ENCODE measurements around the gene NFAT5. TPM values are rescaled to one million over a fixed set of nuclear protein-coding genes. Genes with fewer than 3 reads are reported as not detected.
A peak's percentile ranks its signal among the peaks of the same experiment; 100 is the strongest.

The NFAT5 gene
- polyA plus RNA-seq, 2 of the 4 experiments (the other 2 are of a cell fraction), result 9.5 to 45.1 TPM

GRCh38 chr16:69599731-69600130 lies 34.0 kb downstream of the NFAT5 start:
- peaks cover 56% of the 10 kb centered on the region for H3K4me1 ChIP-seq
- DNase-seq (ENCODE audit: low read depth in 1 of 2, low spot score in 1 of 2) (no peak), FAIRE-seq (no peak), ATAC-seq (no peak)
- 79% methylated on average over 1 of the region's 1 CpG for WGBS (ENCODE audit: missing lambda C conversion rate)
- CTCF ChIA-PET, result no interaction called here
- no peak for TF ChIP-seq POLR2A (IDR thresholded peaks at IDR 0.05; ENCODE audit: low read length)
- TF ChIP-seq E2F6 (IDR thresholded peaks at IDR 0.05; ENCODE audit: borderline replicate concordance, low read depth), result no peak
- TF ChIP-seq ATOH8 (CRISPR knock-in tag; IDR thresholded peaks at IDR 0.05; ENCODE audit: low read depth), result no peak
- TF ChIP-seq HOXB5 (CRISPR knock-in tag; IDR thresholded peaks at IDR 0.05), result no peak
- no peak for TF ChIP-seq KDM1A (IDR thresholded peaks at IDR 0.05; ENCODE audit: low read depth)
- TF ChIP-seq RFX5 (IDR thresholded peaks at IDR 0.05), result no peak
- no peak for TF ChIP-seq KDM5A (IDR thresholded peaks at IDR 0.05)
- TF ChIP-seq ZNF302 (CRISPR knock-in tag; IDR thresholded peaks at IDR 0.05), result no peak
- TF ChIP-seq EP300 (IDR thresholded peaks at IDR 0.05), result no peak
- TF ChIP-seq CEBPB (IDR thresholded peaks at IDR 0.05), result no peak
- no peak for TF ChIP-seq HES2 (IDR thresholded peaks at IDR 0.05)
- no peak for TF ChIP-seq ZC3H11A (IDR thresholded peaks at IDR 0.05)
- no peak for TF ChIP-seq TFCP2L1 (CRISPR knock-in tag; IDR thresholded peaks at IDR 0.05)
- no peak for TF ChIP-seq HEYL (CRISPR knock-in tag; IDR thresholded peaks at IDR 0.05)
- no peak for TF ChIP-seq ESRRA (IDR thresholded peaks at IDR 0.05; ENCODE audit: borderline replicate concordance, low read length)
- TF ChIP-seq HMGXB4 (CRISPR knock-in tag; IDR thresholded peaks at IDR 0.05; ENCODE audit: borderline replicate concordance), result no peak
- no peak overlapping the region for H3K4me2 ChIP-seq
- H3K4me3 ChIP-seq, result no peak overlapping the region
- POLR2A ChIA-PET, result no interaction called here
- H3K9me3 ChIP-seq, result no peaks in the 10 kb centered on the region
- 0 out of 6 replicates have a peak overlapping the region, but pooled peaks of 1 of the 2 experiments have one; percentile 0 for H3K27ac ChIP-seq

- Histone ChIP-seq H3K4me3 (no peak overlapping the region), H3K27ac (no peak overlapping the region), H3K4me2 (no peak overlapping the region), H3K9me3 (no peaks in the 10 kb centered on the region), H3K4me1 (peaks cover 52% of the 10 kb centered on the region)
- FAIRE-seq (no peak), DNase-seq (ENCODE audit: low read depth in 1 of 2, low spot score in 1 of 2) (no peak), ATAC-seq (no peak)
- TF ChIP-seq HEYL (CRISPR knock-in tag; IDR thresholded peaks at IDR 0.05), result no peak
- POLR2A ChIA-PET, result no interaction called here
- CTCF ChIA-PET, result interaction anchor here (1.9 kb wide), 1 partner anchor 202 kb away, joined by 8 read pairs; no protein-coding TSS in a partner anchor
These were observed 34.4 kb downstream of the NFAT5 start for GRCh38 chr16:69600202-69600601.

- FAIRE-seq, result no peak
- H3K4me3 ChIP-seq, result no peak overlapping the region
- no peaks in the 10 kb centered on the region for H3K9me3 ChIP-seq
- no peak for DNase-seq (ENCODE audit: low read depth in 1 of 2, low spot score in 1 of 2)
- no peak overlapping the region for H3K4me2 ChIP-seq
- POLR2A ChIA-PET, result no interaction called here
- 89% methylated on average over 6 of the region's 6 CpGs for WGBS (ENCODE audit: missing lambda C conversion rate)
- H3K4me1 ChIP-seq, result peaks cover 41% of the 10 kb centered on the region
- H3K27ac ChIP-seq, result no peak overlapping the region
- TF ChIP-seq CEBPB (IDR thresholded peaks at IDR 0.05) (peak; percentile 28 to 36; a peak in 2 of 4 replicates), ATOH8 (CRISPR knock-in tag; IDR thresholded peaks at IDR 0.05; ENCODE audit: low read depth) (no peak)
- CTCF ChIA-PET, result interaction anchor here (0.5 to 1.9 kb wide), 4 partner anchors 16 to 203 kb away, joined by 3 to 8 read pairs (median 4); no protein-coding TSS in a partner anchor
- no peak for ATAC-seq
These were observed 35.5 kb downstream of the NFAT5 start for GRCh38 chr16:69601250-69601649.

- Histone ChIP-seq H3K4me3 (no peak overlapping the region), H3K4me2 (no peak overlapping the region), H3K9me3 (no peaks in the 10 kb centered on the region), H3K27ac (no peak overlapping the region), H3K4me1 (peaks cover 28% of the 10 kb centered on the region)
- DNase-seq (ENCODE audit: low read depth in 1 of 2, low spot score in 1 of 2), result no peak
- CTCF ChIA-PET, result interaction anchor here (1.6 kb wide), 1 partner anchor 10 kb away, joined by 5 read pairs; no protein-coding TSS in a partner anchor
- no peak for ATAC-seq
- POLR2A ChIA-PET, result no interaction called here
- no peak for FAIRE-seq
- TF ChIP-seq POLR2A (IDR thresholded peaks at IDR 0.05; ENCODE audit: low read length) (no peak), PHF8 (IDR thresholded peaks at IDR 0.05; ENCODE audit: borderline replicate concordance, low read depth) (no peak), FOSB (CRISPR knock-in tag; IDR thresholded peaks at IDR 0.05) (no peak), CEBPB (IDR thresholded peaks at IDR 0.05) (no peak), NPAS2 (CRISPR knock-in tag; IDR thresholded peaks at IDR 0.05; ENCODE audit: borderline replicate concordance) (no peak), ATOH8 (CRISPR knock-in tag; IDR thresholded peaks at IDR 0.05; ENCODE audit: low read depth) (no peak), KDM1A (IDR thresholded peaks at IDR 0.05; ENCODE audit: low read depth) (no peak), HOXB13 (CRISPR knock-in tag; IDR thresholded peaks at IDR 0.05; ENCODE audit: low read depth) (no peak), TP53 (CRISPR knock-in tag; IDR thresholded peaks at IDR 0.05) (no peak), EP300 (IDR thresholded peaks at IDR 0.05) (no peak), POLR2AphosphoS2 (conservative IDR thresholded peaks at IDR 0.05; ENCODE audit: low read length) (no peak), GATA3 (IDR thresholded peaks at IDR 0.05; ENCODE audit: borderline replicate concordance) (no peak), MAFK (IDR thresholded peaks at IDR 0.05; ENCODE audit: partially characterized antibody) (no peak), HOXB5 (CRISPR knock-in tag; IDR thresholded peaks at IDR 0.05) (no peak)
These were observed 41.2 kb downstream of the NFAT5 start for GRCh38 chr16:69606985-69607384.
